ENCODE measurements around the gene SLC12A1.

The SLC12A1 gene

DNA sequence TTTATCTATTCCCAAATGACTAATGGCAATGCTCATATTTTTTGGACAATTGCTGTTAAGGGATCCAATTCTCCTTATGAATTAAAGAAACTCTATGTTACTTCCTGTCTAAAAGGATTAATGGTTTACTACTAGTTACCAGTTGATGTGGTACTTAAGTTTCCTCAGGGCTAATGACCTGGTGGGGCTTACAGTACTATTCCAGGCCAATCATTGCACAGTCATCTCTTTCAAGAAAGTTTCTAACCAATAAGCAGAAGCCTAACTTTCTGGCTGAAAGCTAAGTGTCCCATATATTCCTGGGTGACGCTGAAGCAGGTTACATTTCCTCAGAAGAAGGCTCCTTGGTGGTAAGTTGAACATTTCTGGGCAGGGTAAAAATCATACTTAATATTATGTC lies at the start of gene SLC12A1:
Gene SLC12A1 (plus strand): TSS at position 322 of the 400 bp plus-strand sequence. CDS start 1,418 bp downstream, outside the sequence.
- no peak for DNase-seq (ENCODE audit: low read depth in 2 of 2)

GRCh38 chr15:48168616-48169015 lies 37.5 kb upstream of the SLC12A1 start:
- no peak for DNase-seq (ENCODE audit: low read depth in 2 of 2)

- DNase-seq (ENCODE audit: low read depth in 2 of 2), result no peak
These were observed 35.1 kb upstream of the SLC12A1 start for GRCh38 chr15:48170981-48171380.

GRCh38 chr15:48175126-48175525 lies 31.0 kb upstream of the SLC12A1 start:
- DNase-seq (ENCODE audit: low read depth in 2 of 2), result no peak

- no peak for DNase-seq (ENCODE audit: low read depth in 2 of 2)
These were observed 30.0 kb upstream of the SLC12A1 start for GRCh38 chr15:48176112-48176511.

DNA sequence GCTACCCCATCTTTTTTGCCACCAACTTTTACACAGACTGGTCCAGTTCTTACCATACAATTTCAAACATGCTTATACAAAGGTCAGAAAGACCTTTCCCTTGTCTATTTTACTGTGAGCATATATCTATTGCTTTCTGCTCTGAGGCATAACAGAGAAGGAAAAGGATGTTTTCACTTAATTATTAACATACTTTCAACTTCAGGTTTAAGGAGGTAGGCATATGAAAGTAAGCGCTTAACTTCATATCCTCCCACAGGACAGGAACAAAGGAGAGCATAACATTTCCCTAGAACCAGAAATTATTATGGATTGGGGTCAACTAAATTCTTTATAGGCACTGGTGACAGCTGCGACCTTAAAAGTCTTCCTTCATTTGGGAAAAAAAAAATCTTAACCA lies 29.1 kb upstream of the SLC12A1 start:
- no peak for DNase-seq (ENCODE audit: low read depth in 2 of 2)

DNA sequence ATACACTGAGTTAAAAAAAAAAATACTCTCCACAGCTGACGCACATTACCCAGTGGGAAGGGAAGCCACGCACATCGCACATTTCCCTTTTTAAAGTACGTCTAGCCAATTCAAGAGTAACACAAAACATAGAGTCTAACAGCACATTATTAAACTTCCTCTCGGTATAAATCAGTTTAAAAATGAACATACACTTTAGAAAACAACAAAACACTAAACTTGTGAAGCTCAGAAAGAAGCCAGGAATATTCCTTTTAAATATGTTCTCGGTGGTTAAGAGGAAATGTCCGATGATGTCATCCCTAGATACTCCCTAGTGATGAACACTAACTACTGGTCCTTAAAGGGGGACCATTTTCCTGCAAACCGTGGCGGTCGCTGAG lies 28.7 kb upstream of the SLC12A1 start:
- DNase-seq (ENCODE audit: low read depth in 2 of 2), result no peak

- DNase-seq (ENCODE audit: low read depth in 2 of 2), result peak; percentile 43 to 48
These were observed 28.1 kb upstream of the SLC12A1 start, which contains the start of gene MYEF2 for GRCh38 chr15:48177766-48178647. Gene MYEF2 (minus strand): TSS chr15:48178295. CDS start chr15:48178237, 58 bp downstream.

- DNase-seq (ENCODE audit: low read depth in 2 of 2), result no peak
These were observed 27.5 kb upstream of the SLC12A1 start for GRCh38 chr15:48178648-48178931.

- no peak for DNase-seq (ENCODE audit: low read depth in 2 of 2)
These were observed 23.4 kb upstream of the SLC12A1 start for GRCh38 chr15:48182749-48183148.

DNA sequence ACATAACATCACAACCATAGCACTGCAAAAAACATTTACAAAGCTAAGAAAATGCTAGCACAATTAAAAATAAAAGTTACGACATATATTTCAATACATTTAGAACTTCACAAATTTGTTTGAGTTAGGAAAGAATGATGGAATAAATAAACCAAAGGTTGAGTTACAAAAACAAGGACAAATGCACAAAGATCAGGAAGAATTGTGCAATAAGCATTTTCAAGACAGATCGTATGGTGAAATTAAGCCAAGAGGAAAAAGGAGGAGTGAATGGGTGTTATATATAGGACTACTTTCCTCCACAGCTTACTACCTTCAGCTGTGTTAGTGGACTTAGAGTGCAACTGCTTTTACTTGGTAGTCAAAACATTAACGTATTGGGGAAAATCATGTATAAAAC lies 20.6 kb upstream of the SLC12A1 start:
- no peak for DNase-seq (ENCODE audit: low read depth in 2 of 2)

GRCh38 chr15:48186271-48186670 lies 19.8 kb upstream of the SLC12A1 start:
- DNase-seq (ENCODE audit: low read depth in 2 of 2), result no peak

DNA sequence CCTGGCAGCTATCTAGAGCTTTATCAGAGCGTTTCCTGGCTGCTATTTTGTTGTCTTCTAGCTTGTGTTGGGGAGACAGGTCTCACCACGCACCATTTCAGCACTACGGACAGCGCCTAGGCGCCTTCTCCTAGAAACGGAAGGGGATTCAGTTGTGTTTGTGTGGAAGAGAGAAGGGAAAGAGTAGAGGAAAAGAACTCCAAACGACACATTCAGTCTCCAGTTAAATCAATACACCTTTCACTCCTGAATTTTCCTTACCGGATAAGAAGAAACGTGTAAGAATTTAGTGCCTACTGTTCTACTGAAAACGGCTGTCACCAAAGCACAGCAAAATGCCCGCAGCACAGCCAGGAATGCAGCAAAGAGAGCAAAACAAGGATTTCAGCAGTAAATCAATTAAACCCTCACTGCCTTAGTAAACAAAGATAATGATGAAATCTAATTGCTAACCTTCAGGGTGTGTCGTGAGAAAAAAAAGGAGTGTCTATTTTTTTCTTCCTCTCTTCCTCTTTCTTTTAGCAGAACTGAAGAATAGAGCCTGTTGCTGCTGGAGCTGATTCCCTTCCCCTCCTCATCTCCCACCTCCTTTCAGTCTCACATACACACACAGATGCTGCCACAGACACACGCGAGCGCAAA lies 15.0 kb upstream of the SLC12A1 start:
- DNase-seq (ENCODE audit: low read depth in 2 of 2), result no peak

DNA sequence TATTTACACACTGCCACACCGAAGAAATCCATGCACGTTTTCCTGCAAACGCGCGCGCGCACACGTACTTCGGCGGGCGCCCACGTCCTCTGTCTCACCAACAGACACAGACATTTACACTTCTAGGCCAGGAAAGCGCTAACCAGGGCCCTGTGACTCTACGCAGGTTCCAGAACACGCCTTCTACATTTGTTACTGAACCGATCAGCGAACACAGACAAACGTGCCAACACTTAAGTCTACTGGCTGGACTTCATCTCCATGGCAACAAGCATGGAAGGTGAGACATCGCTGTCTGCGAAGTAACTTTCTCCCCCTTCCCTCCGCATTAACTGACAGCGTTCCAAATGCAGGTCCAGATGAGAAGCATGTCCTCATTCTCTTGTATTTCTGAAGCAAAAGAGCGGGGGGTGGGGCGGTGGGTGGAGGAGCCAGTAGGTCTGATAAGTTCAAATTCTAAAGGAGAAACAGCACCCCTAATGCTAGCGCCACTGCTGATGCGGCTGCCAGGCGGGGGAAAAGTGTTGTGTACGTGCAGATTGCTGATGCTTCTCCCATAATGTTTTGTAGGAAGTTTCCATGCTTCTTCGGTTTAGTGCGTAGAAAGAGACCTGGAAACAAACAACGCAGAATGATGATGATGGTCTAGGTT lies 14.4 kb upstream of the SLC12A1 start, which contains the start of gene CTXN2:
Gene CTXN2 (plus strand): TSS at position 92 of the 652 bp plus-strand sequence. CDS start 9,636 bp downstream, outside the sequence.
- DNase-seq (ENCODE audit: low read depth in 2 of 2), result no peak

- DNase-seq (ENCODE audit: low read depth in 2 of 2), result no peak
These were observed 4.0 kb upstream of the SLC12A1 start for GRCh38 chr15:48202068-48202467.

GRCh38 chr15:48221261-48221660 lies 15.2 kb downstream of the SLC12A1 start:
- DNase-seq (ENCODE audit: low read depth in 2 of 2), result no peak

- no peak for DNase-seq (ENCODE audit: low read depth in 2 of 2)
These were observed 15.8 kb downstream of the SLC12A1 start for GRCh38 chr15:48221885-48222284.

GRCh38 chr15:48222627-48223026 lies 16.5 kb downstream of the SLC12A1 start:
- no peak for DNase-seq (ENCODE audit: low read depth in 2 of 2)

DNA sequence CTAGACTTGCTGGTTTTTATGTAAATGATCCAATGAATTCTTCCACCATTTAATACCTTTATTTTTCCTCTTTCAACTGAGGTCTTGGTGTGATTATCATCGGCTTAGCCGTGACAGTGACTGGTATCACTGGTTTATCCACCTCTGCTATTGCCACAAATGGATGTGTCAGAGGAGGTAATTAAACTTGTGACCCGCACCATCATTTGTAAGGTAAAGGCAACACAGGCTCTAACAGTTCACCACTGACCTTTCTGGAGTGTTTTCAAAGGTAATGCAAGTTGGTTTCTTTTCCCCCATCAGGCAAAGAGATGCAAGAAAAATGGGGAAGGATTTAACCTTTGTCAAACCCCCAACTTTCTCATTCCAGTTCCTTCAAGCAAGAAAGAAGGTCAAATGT lies 19.7 kb downstream of the SLC12A1 start:
- DNase-seq (ENCODE audit: low read depth in 2 of 2), result no peak

DNA sequence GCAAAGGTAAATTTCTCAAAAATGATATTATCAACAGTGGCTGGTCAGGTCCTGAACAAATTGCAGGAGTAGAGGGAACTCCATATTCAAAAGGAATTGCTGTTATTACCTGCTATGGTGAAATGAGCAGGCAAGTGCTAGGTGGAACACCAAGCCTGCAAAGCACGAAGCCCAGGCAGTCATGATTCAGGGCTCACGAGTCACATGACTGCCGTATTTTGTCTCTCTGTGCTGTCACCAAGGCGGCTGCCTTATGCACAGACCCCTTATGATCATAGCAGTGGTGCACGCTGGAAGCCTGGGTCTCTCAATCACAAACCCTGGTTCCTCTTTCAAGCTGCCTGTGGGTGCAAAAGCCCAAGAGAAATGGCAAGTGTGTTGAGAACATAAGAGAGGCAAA lies 24.4 kb downstream of the SLC12A1 start:
- no peak for DNase-seq (ENCODE audit: low read depth in 2 of 2)

- DNase-seq (ENCODE audit: low read depth in 2 of 2), result no peak
These were observed 27.1 kb downstream of the SLC12A1 start for GRCh38 chr15:48233246-48233645.

GRCh38 chr15:48239334-48239733 lies 33.2 kb downstream of the SLC12A1 start:
- no peak for DNase-seq (ENCODE audit: low read depth in 2 of 2)

DNA sequence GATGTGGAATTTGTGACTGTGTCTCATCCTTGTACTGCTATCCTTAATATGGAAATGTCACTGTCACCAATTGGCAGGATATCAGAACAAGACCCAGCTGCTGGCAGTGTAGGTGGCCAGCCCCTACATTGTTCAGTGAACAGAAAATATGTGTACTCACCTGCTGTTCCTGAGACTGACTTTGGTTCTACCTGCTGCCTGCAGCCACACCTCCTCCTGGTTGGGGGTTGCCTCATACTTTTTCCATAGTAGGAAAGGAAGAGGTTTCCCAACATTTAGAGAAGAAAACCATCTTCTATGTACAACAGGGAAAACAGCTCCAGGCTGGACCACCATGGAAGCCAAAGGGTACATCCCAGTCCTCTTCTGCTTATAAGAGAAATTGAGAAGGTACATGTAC lies 35.9 kb downstream of the SLC12A1 start:
- no peak for DNase-seq (ENCODE audit: low read depth in 2 of 2)

Measured in stimulated activated CD8-positive, alpha-beta memory T cell treated with anti-CD3 and anti-CD28 coated beads, Interleukin-7, amount 100 ng/mL, for 4 hours (primary cell).